B cell (primary cell): ENCODE data around the gene TFCP2L1. TPM values are rescaled to one million over a fixed set of nuclear protein-coding genes. Genes with fewer than 3 reads are reported as not detected.

Experiments used
- ATAC-seq: fragments of 200-7000 bp; cut with Tn5 transposase; one replicate; pipeline ENCODE4 v1.10.0; 2021; ENCODE audit warnings: low read depth, mild to moderate bottlenecking, moderate number of reproducible peaks, moderate library complexity
- CTCF ChIA-PET: fragments of 350-600 bp; sonication (Branson Sonifier 250); formaldehyde crosslinking; loops from one replicate; lab custom pipeline; 2021; ENCODE audit warnings: antibody characterized with exemption, inconsistent platforms; lab: Charles Lee
- POLR2A ChIA-PET: fragments of 350-600 bp; sonication (Branson Sonifier 250); formaldehyde crosslinking; loops from one replicate; lab custom pipeline; 2021; ENCODE audit warnings: antibody characterized with exemption; lab: Charles Lee
- DNase-seq: peaks from one replicate; pipeline ENCODE4 v3.0.0; 2013
- H2AFZ ChIP-seq: 2 replicates; pipeline ENCODE4 v1.6.1; 2012; ENCODE audit warnings: mild to moderate bottlenecking, low read depth, low read length; ENCODE audit not compliant: insufficient read depth, poor library complexity, severe bottlenecking
- H3K27ac ChIP-seq, 2 donors: 1 replicate in 1 of 2; 2 replicates in 1 of 2; pipeline ENCODE4 v1.5.1; 2012 to 2013; ENCODE audit warnings: low read length in 2 of 2, mild to moderate bottlenecking in 2 of 2, moderate library complexity in 1 of 2
- H3K27me3 ChIP-seq, 4 experiments: fragments of 200-600 bp in 1 of 4; sonication (generic) in 1 of 4; replicated peaks in 1 of 4; 1 replicate in 2 of 4; 2 replicates in 2 of 4; pipeline versions ENCODE4 v1.6.1 to v1.7.0; 2013 to 2016; ENCODE audit warnings: low read length in 3 of 4, mild to moderate bottlenecking in 2 of 4, mixed read lengths in 1 of 4, moderate library complexity in 1 of 4; ENCODE audit not compliant: insufficient read depth in 4 of 4, control insufficient read depth in 3 of 4; ENCODE audit errors: control extremely low read depth in 1 of 4
- H3K36me3 ChIP-seq, 2 experiments: replicated peaks in 1 of 2; 1 replicate in 1 of 2; 2 replicates in 1 of 2; pipeline versions ENCODE4 v1.6.1 to v1.7.1; 2013; ENCODE audit warnings: low read length in 1 of 2; ENCODE audit not compliant: insufficient read depth in 2 of 2, control insufficient read depth in 1 of 2; ENCODE audit errors: control extremely low read depth in 1 of 2, extremely low read depth in 1 of 2
- H3K4me1 ChIP-seq, 2 donors: fragments of 200-600 bp in 1 of 2; sonication (generic) in 1 of 2; 1 replicate in 1 of 2; 2 replicates in 1 of 2; pipeline versions ENCODE4 v1.5.1 to v1.6.1; 2013 to 2017; ENCODE audit warnings: low read length in 2 of 2; ENCODE audit not compliant: control insufficient read depth in 2 of 2, insufficient read depth in 2 of 2
- H3K4me2 ChIP-seq: replicated peaks from 2 replicates; pipeline ENCODE3; 2012; ENCODE audit warnings: mild to moderate bottlenecking, low read depth, low read length; ENCODE audit not compliant: poor library complexity, severe bottlenecking
- H3K4me3 ChIP-seq, 5 experiments: fragments of 200-600 bp in 1 of 5; sonication (generic) in 1 of 5; 1 replicate in 3 of 5; 2 replicates in 2 of 5; pipeline versions ENCODE4 v1.5.1 to v1.7.0; 2011 to 2016; ENCODE audit warnings: low read length in 4 of 5, mild to moderate bottlenecking in 4 of 5, low read depth in 2 of 5, control low read depth in 1 of 5, moderate library complexity in 1 of 5; ENCODE audit not compliant: insufficient read depth in 1 of 5; ENCODE audit errors: control extremely low read depth in 1 of 5, extremely low read depth in 1 of 5
- H3K79me2 ChIP-seq: fragments of 200-600 bp; sonication (generic); one replicate; pipeline ENCODE4 v1.6.0; 2016; ENCODE audit warnings: low read length; ENCODE audit not compliant: control insufficient read depth, insufficient read depth
- H3K9ac ChIP-seq: fragments of 200-600 bp; sonication (generic); 2 replicates; pipeline ENCODE4 v1.6.1; 2017; ENCODE audit warnings: mild to moderate bottlenecking, low read length, moderate library complexity
- H3K9me3 ChIP-seq, 3 donors: one replicate each; pipeline versions ENCODE4 v1.6.1 to v1.7.1; 2013; ENCODE audit warnings: low read length in 2 of 3; ENCODE audit not compliant: control insufficient read depth in 2 of 3, insufficient read depth in 1 of 3; ENCODE audit errors: control extremely low read depth in 1 of 3
- H4K20me1 ChIP-seq: 2 replicates; pipeline ENCODE4 v1.6.0; 2012; ENCODE audit warnings: mild to moderate bottlenecking, low read length; ENCODE audit not compliant: insufficient read depth, control insufficient read depth, poor library complexity, severe bottlenecking
- H3K27ac Mint-ChIP-seq: one replicate; pipeline ENCODE4 v1.8.0; 2021; ENCODE audit warnings: mixed read lengths
- H3K27me3 Mint-ChIP-seq: one replicate; pipeline ENCODE4 v1.8.0; 2021; ENCODE audit warnings: mixed read lengths
- H3K4me1 Mint-ChIP-seq: one replicate; pipeline ENCODE4 v1.8.0; 2021; ENCODE audit warnings: mixed read lengths
- H3K4me3 Mint-ChIP-seq: one replicate; pipeline ENCODE4 v1.8.0; 2021; ENCODE audit warnings: mixed read lengths
- H3K9me3 Mint-ChIP-seq: one replicate; pipeline ENCODE4 v1.8.0; 2022; ENCODE audit warnings: mixed read lengths; ENCODE audit not compliant: insufficient read depth
- CTCF ChIP-seq: fragments of 200-600 bp; IDR thresholded peaks from one replicate; pipeline ENCODE4 v1.8.0; 2022; ENCODE audit warnings: antibody characterized with exemption, mild to moderate bottlenecking
- EZH2 ChIP-seq: IDR thresholded peaks from 2 replicates; pipeline ENCODE4 v1.6.1; 2012; ENCODE audit warnings: borderline replicate concordance, low read depth, mild to moderate bottlenecking, moderate library complexity, low read length; ENCODE audit not compliant: insufficient read depth, poor library complexity, severe bottlenecking
- WGBS: methylation state at CpG from one replicate; pipeline ENCODE4 v1.1.5; 2013; ENCODE audit warnings: missing lambda C conversion rate; ENCODE audit not compliant: insufficient coverage; 5-methylcytosine and 5-hydroxymethylcytosine counted together
- intact Hi-C: fragments of 100-400 bp; cut with micrococcal nuclease; formaldehyde crosslinking; loops from one replicate; pipeline ENCODE4 v1.10.0; 2022
- polyA plus RNA-seq: library from polyadenylated mRNA; depleted of rRNA; stranded (reverse); fragments of >200 nt; gene quantifications from 2 replicates; pipeline ENCODE4 v1.2.3, GENCODE V29; 2012
- total RNA-seq, 2 donors: library from RNA; stranded (reverse); fragments of 120-200 nt in 1 of 2; gene quantifications; 1 replicate in 1 of 2; 2 replicates in 1 of 2; pipeline versions ENCODE4 v1.2.3 to v1.2.4, GENCODE V29; 2013 to 2022

TFCP2L1 gene
- total and polyA plus RNA-seq, 2 donors (not counting 1 experiment from before 2014, with no cell fraction given), result 0.03 TPM; not detected in 1

GRCh38 chr2:121220995-121221394 is 64.0 kb downstream of the TFCP2L1 start:
- no peaks in the 10 kb centered on the region for H3K4me1 Mint-ChIP-seq
- no peak overlapping the region for H2AFZ ChIP-seq
- ATAC-seq, result no peak

GRCh38 chr2:121219866-121220265 is 65.1 kb downstream of the TFCP2L1 start:
- 91% methylated on average over 5 of the region's 5 CpGs for WGBS
- Histone ChIP-seq H2AFZ (no peak overlapping the region), H3K4me1 (no peaks in the 10 kb centered on the region), H3K9ac (no peak overlapping the region), H3K4me3 (no peak overlapping the region), H3K9me3 (peaks cover 0 to 12% (median 0%) of the 10 kb centered on the region in 3 donors), H3K36me3 (no peaks in the 10 kb centered on the region), H3K27me3 (no peaks in the 10 kb centered on the region), H3K27ac (no peak overlapping the region), H3K4me2 (no peak overlapping the region), H4K20me1 (no peaks in the 10 kb centered on the region), H3K79me2 (no peaks in the 10 kb centered on the region)
- Mint-ChIP-seq H3K4me3 (no peak overlapping the region), H3K9me3 (no peaks in the 10 kb centered on the region), H3K4me1 (no peaks in the 10 kb centered on the region), H3K27ac (no peak overlapping the region), H3K27me3 (peaks cover 3% of the 10 kb centered on the region)
- CTCF ChIA-PET, result no interaction called here
- POLR2A ChIA-PET, result no interaction called here
- DNase-seq (no peak), ATAC-seq (no peak)
- no peak for TF ChIP-seq EZH2
- no peak for TF ChIP-seq CTCF
- intact Hi-C loops, result no loop called here

More at GRCh38 chr2:121220995-121221394, 64.0 kb downstream of the TFCP2L1 start:
- POLR2A ChIA-PET, result no interaction called here
- Histone ChIP-seq H3K27me3 (no peaks in the 10 kb centered on the region), H3K79me2 (no peaks in the 10 kb centered on the region), H3K4me2 (no peak overlapping the region), H3K27ac (no peak overlapping the region), H3K4me3 (no peak overlapping the region), H4K20me1 (no peaks in the 10 kb centered on the region), H3K36me3 (no peaks in the 10 kb centered on the region), H3K4me1 (no peaks in the 10 kb centered on the region), H3K9ac (no peak overlapping the region), H3K9me3 (peaks cover 0 to 19% (median 0%) of the 10 kb centered on the region in 3 donors)
- CTCF ChIA-PET, result no interaction called here
- TF ChIP-seq EZH2 (no peak), CTCF (no peak)
- Mint-ChIP-seq H3K4me3 (no peak overlapping the region), H3K9me3 (no peaks in the 10 kb centered on the region), H3K27me3 (peaks cover 3% of the 10 kb centered on the region), H3K27ac (no peak overlapping the region)
- intact Hi-C loops, result no loop called here
- no peak for DNase-seq
- no CpG with 5 or more reads among the region's 1 CpG for WGBS
